Measurements from ENCODE around the gene CSF1R. TPM values are rescaled to one million over a fixed set of nuclear protein-coding genes. Genes with fewer than 3 reads are reported as not detected.

CSF1R gene
- total RNA-seq, 4 donors from 2014 or later = 12.3 to 58.0 (median 35.2) TPM

DNA sequence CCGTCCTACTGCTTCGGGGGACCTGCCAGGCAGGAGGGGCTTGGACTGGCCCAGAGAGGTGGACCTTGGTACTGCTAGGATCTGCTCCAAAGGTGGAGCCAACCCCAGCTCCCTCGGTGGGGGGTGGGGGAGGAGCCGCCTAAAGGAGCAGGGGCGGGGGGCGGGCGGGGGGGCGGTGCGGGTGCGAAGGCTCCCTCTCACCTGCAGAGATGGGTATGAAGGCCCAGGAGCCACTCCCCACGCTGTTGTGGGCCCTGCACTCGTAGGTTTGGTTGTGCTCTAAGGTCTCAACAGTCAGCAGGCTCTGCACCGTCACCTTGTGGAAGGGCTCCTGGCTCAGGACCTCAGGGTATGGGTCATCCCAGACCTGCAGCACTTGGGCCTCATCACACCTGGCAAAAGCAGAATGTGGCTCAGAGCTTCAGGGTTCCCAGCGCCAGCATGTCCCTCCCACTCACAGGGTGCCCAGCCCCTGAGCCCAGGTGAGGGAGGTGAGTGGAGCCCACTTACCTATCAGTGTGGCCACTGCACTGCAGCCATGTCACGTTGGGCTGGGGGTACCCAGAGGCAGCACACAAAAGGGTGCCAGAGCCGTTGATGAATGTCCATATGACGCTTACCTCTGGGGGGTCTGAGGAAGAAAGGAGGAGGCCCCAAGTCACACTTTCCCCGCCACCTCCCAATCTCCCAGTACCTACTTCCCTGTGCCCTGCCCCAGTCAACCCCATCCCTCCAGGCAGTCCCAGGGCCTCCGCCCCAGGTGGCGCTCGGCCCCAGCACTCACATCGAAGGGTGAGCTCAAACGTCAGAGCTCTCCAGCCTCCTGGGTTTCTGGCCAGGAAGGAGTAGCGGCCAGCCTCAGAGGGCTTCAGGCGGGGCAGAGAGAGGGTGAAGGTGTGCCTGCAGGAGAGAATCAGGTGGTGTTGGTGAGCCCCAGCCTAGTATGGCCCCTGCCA is 16.4 kb downstream of the CSF1R start:
- Histone ChIP-seq H3K4me3 (no peak overlapping the region), H3K9me3 (no peaks in the 10 kb centered on the region), H3K27me3 (peaks cover 10% of the 10 kb centered on the region), H3K27ac (no peak overlapping the region), H3K4me1 (no peaks in the 10 kb centered on the region), H3K36me3 (no peaks in the 10 kb centered on the region)
- WGBS, 2 donors (ENCODE audit: low coverage in 1 of 2) = no CpG with 5 or more reads among the region's 25 CpGs
- TF ChIP-seq, protein P1, sequence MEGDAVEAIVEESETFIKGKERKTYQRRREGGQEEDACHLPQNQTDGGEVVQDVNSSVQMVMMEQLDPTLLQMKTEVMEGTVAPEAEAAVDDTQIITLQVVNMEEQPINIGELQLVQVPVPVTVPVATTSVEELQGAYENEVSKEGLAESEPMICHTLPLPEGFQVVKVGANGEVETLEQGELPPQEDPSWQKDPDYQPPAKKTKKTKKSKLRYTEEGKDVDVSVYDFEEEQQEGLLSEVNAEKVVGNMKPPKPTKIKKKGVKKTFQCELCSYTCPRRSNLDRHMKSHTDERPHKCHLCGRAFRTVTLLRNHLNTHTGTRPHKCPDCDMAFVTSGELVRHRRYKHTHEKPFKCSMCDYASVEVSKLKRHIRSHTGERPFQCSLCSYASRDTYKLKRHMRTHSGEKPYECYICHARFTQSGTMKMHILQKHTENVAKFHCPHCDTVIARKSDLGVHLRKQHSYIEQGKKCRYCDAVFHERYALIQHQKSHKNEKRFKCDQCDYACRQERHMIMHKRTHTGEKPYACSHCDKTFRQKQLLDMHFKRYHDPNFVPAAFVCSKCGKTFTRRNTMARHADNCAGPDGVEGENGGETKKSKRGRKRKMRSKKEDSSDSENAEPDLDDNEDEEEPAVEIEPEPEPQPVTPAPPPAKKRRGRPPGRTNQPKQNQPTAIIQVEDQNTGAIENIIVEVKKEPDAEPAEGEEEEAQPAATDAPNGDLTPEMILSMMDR (IDR thresholded peaks at IDR 0.05) = no peak
- TF ChIP-seq POLR2A (IDR thresholded peaks at IDR 0.05) = no peak
- TF ChIP-seq EP300 (IDR thresholded peaks at IDR 0.05) = no peak
- no peak for TF ChIP-seq POLR2AphosphoS5 (IDR thresholded peaks at IDR 0.05)
- ATAC-seq = no peak

DNA sequence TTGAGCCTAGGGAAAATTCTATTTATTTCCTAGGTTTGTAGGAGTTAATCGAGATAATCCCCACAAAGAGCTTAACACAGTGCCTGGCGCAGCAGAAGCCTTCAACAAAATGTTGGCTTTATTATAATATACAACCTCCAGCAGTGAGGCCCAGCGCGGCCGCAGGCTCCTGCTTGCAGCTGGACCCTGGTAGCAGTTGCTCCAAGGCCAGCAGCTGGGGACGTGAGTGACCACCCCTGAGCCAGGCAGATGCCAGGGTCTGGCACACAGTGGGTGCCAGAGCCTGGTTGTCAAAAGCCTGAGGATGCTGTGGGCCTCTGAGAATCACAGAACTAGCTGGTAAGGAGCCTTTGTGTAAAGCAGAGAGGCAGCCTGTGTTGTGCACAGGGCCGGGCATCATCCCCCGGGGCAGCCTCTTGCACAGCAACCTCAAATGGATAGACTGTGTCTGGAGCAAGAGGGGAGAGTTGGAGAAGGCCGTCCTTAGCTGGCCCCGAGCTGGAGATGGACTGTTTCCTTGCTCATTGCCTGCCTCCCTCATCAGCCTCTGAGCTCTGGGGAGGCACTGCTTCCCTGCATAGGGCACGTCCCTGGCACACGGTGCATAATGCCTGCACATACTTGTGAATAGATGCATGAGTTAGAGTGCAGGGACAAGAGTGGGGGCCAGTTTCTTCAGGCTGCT is 17.3 kb downstream of the CSF1R start:
- Histone ChIP-seq H3K36me3 (no peaks in the 10 kb centered on the region), H3K9me3 (no peaks in the 10 kb centered on the region), H3K4me3 (no peak overlapping the region), H3K4me1 (no peaks in the 10 kb centered on the region), H3K27me3 (peaks cover 10% of the 10 kb centered on the region), H3K27ac (no peak overlapping the region)
- 70 to 73% methylated on average over 2 to 3 of the region's 12 CpGs for WGBS, 2 donors (ENCODE audit: low coverage in 1 of 2)
- no peak for ATAC-seq
- TF ChIP-seq EP300 (IDR thresholded peaks at IDR 0.05) (no peak), POLR2AphosphoS5 (IDR thresholded peaks at IDR 0.05) (no peak), POLR2A (IDR thresholded peaks at IDR 0.05) (no peak)
- TF ChIP-seq, protein P1 (IDR thresholded peaks at IDR 0.05) = no peak

DNA sequence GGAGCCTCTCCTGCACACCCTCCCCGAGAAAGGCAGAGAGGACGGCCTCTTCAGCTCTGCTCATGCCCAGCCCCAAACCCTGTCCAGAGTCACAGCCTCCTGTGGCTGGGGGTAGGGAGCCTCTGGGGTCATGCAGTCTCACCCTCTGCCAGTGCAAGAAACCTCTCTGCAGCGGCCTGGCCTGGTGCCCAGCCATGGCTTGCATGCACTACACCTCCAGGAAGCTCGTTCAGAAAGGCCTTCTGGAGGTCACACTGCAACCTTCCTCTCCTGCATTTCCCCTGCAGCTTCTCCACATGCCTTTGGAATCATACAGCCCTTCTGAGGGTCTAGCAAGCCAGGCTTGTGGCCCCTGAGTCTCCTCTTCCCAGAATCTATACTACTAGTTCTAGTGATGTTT is 17.9 kb downstream of the CSF1R start:
- H3K27me3 ChIP-seq = peaks cover 10% of the 10 kb centered on the region
- H3K36me3 ChIP-seq = no peaks in the 10 kb centered on the region
- H3K27ac ChIP-seq = no peak overlapping the region
- TF ChIP-seq EP300 (IDR thresholded peaks at IDR 0.05) (no peak), POLR2AphosphoS5 (IDR thresholded peaks at IDR 0.05) (no peak), POLR2A (IDR thresholded peaks at IDR 0.05) (no peak)
- TF ChIP-seq, protein P1 (IDR thresholded peaks at IDR 0.05) = no peak
- no peak for ATAC-seq
- H3K4me3 ChIP-seq = no peak overlapping the region
- no peaks in the 10 kb centered on the region for H3K4me1 ChIP-seq
- 40% methylated on average over 1 of the region's 4 CpGs; no CpG with 5 or more reads in 1 of the 2 donors for WGBS, 2 donors (ENCODE audit: low coverage in 1 of 2)
- no peaks in the 10 kb centered on the region for H3K9me3 ChIP-seq

DNA sequence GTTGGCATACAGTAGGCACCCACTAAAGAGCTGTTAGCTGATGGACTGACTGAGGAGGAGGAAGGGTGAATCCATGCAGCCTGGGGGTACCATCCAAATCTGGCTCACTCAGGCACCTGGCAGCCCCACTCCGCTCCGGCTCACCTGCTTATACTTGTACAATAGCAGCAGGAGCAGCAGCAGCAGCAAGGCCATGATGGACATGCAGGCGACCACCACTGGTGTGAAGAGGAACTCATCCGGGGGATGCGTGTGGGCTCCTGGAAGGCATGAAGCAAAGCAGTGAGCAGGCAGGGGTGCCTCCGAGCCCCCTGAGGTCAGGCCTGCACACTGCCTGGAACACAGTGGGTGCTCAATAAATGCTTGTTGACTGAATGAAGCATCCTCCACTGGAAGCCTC is 18.3 kb downstream of the CSF1R start:
- no peak for ATAC-seq

More for the DNA sequence above, 18.3 kb downstream of the CSF1R start:
- no peak for TF ChIP-seq EP300 (IDR thresholded peaks at IDR 0.05)
- TF ChIP-seq POLR2AphosphoS5 (IDR thresholded peaks at IDR 0.05) = no peak
- TF ChIP-seq, protein P1 (IDR thresholded peaks at IDR 0.05) = no peak
- TF ChIP-seq POLR2A (IDR thresholded peaks at IDR 0.05) = no peak
- no peak overlapping the region for H3K27ac ChIP-seq
- WGBS, 2 donors (ENCODE audit: low coverage in 1 of 2) = 70% methylated on average over 3 of the region's 6 CpGs; no CpG with 5 or more reads in 1 of the 2 donors
- H3K4me3 ChIP-seq = no peak overlapping the region
- H3K4me1 ChIP-seq = no peaks in the 10 kb centered on the region
- peaks cover 10% of the 10 kb centered on the region for H3K27me3 ChIP-seq
- H3K9me3 ChIP-seq = no peaks in the 10 kb centered on the region
- H3K36me3 ChIP-seq = no peaks in the 10 kb centered on the region

Measured in gastroesophageal sphincter (tissue), 4 donors.